ENCODE data around the gene GNPDA1.

Gene GNPDA1

GRCh38 chr5:141989720-141990119 is 23.1 kb downstream of the GNPDA1 start:
- no peak for DNase-seq

GRCh38 chr5:141986072-141986471 is 26.8 kb downstream of the GNPDA1 start:
- no peak for DNase-seq

GRCh38 chr5:141982626-141983025 is 30.2 kb downstream of the GNPDA1 start:
- no peak for DNase-seq

GRCh38 chr5:141978389-141978788 is 34.4 kb downstream of the GNPDA1 start:
- DNase-seq, result no peak

GRCh38 chr5:141976176-141976575 is 36.7 kb downstream of the GNPDA1 start:
- no peak for DNase-seq

GRCh38 chr5:141973871-141974595 is 38.8 kb downstream of the GNPDA1 start:
- DNase-seq, result no peak

GRCh38 chr5:141969783-141970771 is 42.8 kb downstream of the GNPDA1 start:
- DNase-seq, result no peak

- peak; percentile 82 for DNase-seq
Observed at GRCh38 chr5:141968914-141969608, 43.8 kb downstream of the GNPDA1 start, which contains the start of gene RNF14. TSS of gene RNF14 (plus strand) at chr5:141969105. CDS start at chr5:141973589, 4,484 bp downstream.

GRCh38 chr5:141966963-141967333 is 45.9 kb downstream of the GNPDA1 start:
- no peak for DNase-seq

GRCh38 chr5:141966275-141966962 is 46.4 kb downstream of the GNPDA1 start:
- DNase-seq, result no peak

GRCh38 chr5:141965071-141965470 is 47.8 kb downstream of the GNPDA1 start:
- DNase-seq, result no peak

- DNase-seq, result no peak
Observed at GRCh38 chr5:141963701-141964100, 49.1 kb downstream of the GNPDA1 start.

GRCh38 chr5:141961466-141961865 is 51.4 kb downstream of the GNPDA1 start:
- no peak for DNase-seq

- DNase-seq, result peak; percentile 63
Observed at GRCh38 chr5:141960449-141961323, 52.1 kb downstream of the GNPDA1 start.

GRCh38 chr5:141960018-141960417 is 52.8 kb downstream of the GNPDA1 start:
- DNase-seq, result no peak

GRCh38 chr5:141958546-141959172 is 54.2 kb downstream of the GNPDA1 start:
- no peak for DNase-seq

GRCh38 chr5:141958113-141958512 is 54.7 kb downstream of the GNPDA1 start, which contains the start of gene PCDH12:
TSS of gene PCDH12 (minus strand) at chr5:141958202. CDS start at chr5:141957851, 351 bp downstream.
- DNase-seq, result no peak

GRCh38 chr5:141957367-141957996 is 55.3 kb downstream of the GNPDA1 start:
- DNase-seq, result no peak

- DNase-seq, result no peak
Observed at GRCh38 chr5:141954194-141954593, 58.6 kb downstream of the GNPDA1 start.

GRCh38 chr5:141952020-141952419 is 60.8 kb downstream of the GNPDA1 start:
- no peak for DNase-seq

Measured in NCI-H2171 treated with DMSO at 0.1 percent for 48 hours (cell line).